ENCODE results near the gene TMEM164.

TMEM164 gene

DNA sequence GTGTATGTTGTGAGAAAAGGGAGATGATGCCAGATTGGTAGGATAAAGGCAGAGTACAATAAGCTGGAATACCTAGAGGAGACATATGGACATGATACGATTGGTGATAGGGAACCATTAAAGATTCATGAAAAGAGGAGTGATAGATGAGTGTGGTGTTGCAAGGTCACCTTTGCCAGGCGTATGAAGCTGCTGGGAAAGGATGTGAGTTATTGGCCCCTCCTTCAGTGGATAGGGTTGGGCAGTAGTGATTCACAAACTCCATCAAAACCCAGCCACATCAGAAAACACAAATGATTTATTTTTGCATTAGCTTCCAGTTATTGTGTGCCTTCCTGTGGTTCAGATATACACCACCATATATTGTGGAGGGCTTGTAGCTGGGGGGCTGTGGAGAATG lies 34.3 kb downstream of the TMEM164 start:
- no peak for DNase-seq (ENCODE audit: low read depth, low spot score)

DNA sequence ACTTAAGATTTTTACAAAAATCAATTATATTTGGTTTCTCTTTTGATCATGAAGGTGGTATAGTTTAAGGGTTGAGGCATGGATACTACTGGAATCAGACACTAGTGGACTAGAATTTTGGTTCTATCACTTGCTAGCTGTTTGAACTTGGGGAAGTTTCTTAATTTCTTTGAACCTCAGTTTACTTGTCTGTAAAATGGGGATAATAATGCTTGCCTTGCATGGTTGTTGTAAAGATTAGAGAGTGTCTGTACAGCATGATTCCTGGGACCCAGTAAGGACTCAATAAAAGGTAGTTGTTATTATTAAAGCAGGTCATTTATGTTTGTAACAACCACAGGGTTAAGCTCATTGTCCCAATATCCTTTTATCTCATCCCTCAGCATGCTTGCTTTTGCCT lies 36.0 kb downstream of the TMEM164 start:
- DNase-seq (ENCODE audit: low read depth, low spot score): no peak

DNA sequence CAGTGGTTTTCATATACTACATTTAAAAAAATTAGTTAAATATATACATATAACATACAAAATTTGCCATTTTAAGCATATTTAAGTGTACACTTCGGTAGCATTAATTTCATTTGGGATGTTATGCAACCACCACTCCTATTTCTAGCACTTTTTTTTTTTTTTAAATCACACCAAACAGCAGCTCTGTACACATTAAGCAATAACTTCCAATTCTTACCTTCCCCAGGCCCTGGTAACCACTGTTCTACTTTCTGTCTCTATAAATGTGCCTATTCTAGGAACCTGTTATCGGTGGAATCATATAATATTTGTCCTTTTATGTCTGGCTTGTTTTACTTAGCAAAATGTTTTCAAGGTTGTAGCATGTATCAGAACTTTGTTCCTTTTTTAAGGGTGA lies 39.1 kb downstream of the TMEM164 start:
- DNase-seq (ENCODE audit: low read depth, low spot score): no peak

- DNase-seq (ENCODE audit: low read depth, low spot score): no peak
Observed at GRCh38 chrX:110042496-110042895, 39.6 kb downstream of the TMEM164 start.

DNA sequence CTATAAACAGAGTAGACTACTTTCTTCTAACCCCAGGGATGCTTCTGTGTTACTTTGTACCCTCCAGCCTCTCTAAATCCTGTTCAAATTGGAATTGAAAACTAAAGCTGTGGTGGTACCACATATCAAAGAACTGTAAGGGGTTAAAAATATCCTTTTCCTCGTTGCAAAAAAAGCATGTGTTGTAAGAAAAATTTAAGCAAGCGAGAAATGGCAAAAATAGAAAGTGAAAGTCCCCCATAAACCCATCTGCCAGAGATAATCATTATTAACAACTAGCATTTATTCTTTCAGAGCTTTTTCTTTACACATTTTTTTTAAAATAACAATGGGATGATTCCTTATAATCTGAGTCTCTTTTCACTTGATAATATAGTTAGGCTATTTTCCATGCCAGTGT lies 40.6 kb downstream of the TMEM164 start:
- DNase-seq (ENCODE audit: low read depth, low spot score): no peak

GRCh38 chrX:110044346-110045249 lies 41.7 kb downstream of the TMEM164 start:
- DNase-seq (ENCODE audit: low read depth, low spot score): no peak

DNA sequence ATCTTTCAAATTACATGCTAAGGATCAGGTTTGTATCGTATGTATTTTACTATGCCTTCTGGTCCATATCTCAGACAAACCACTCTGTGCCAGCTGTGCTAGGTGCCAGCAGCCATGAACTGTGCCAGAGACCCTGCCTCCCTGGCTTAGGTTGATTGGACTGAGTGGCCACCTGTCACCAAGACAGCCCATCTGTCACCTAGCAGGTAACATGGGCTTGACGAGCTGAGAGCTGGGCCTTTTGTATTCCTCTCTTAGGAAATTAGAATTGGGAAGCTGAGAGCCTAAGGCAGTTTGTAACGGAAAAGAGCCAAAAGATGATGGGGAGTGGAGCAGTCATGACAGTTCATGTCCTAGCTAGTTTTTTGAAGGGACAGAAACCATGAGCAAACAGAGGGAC lies 42.5 kb downstream of the TMEM164 start:
- no peak for DNase-seq (ENCODE audit: low read depth, low spot score)

DNA sequence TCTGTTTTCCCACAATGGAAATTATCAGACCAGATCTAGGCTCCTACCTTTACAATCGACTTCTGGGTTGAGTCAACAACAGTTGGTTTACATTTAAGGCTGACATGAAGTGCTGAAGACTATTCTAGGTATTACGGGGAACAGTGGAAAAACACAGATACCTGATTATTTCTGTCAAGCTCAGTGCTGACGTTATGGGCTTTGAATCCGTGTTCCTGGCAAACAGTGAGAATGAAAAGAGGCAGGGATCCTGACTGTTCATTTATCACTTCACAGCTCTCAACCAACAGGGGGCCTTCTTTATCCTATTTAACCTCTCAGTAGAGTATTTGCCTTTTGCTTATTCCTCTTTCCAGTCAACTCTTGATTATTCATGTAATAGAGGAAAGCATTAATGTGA lies 43.1 kb downstream of the TMEM164 start:
- no peak for DNase-seq (ENCODE audit: low read depth, low spot score)

DNA sequence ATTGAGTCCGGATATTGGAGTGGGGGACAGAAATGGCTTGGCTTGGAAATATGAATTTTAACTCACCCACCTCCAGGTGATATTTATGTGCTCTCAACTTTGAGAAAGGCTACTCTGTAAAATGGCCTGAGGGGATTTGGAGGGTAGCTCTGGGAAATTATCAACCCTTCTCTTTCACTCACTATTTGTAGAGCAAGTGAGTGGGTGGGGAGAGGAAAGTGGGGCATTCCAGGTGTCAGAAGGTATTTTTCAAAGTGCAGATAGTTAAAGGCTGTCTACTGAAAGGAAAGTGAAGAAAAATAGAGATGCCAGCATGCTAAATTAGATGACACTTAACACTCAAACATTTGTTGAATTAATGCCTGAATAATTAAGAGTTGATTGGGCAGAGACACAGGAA lies 44.1 kb downstream of the TMEM164 start:
- no peak for DNase-seq (ENCODE audit: low read depth, low spot score)

GRCh38 chrX:110049096-110049495 lies 46.2 kb downstream of the TMEM164 start:
- no peak for DNase-seq (ENCODE audit: low read depth, low spot score)

DNA sequence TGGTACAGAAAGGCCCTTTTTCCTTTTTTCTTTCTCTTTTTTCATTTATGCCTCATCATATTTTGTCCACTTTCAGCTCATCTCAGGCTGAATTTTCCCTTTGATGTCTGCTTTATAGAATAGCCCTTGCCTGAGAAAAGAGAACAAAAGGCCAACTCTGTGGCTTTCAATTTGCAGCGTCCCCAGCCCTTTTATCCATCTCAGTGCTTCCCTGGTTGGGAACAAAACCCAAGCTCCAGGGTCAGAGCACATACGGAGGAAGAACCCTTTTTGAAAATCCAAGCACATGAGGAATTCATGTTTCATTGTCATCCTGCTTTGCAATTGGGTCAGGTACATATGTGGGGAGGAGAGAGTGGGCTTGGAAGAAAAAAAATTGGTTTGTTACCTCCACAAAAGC lies 47.5 kb downstream of the TMEM164 start:
- no peak for DNase-seq (ENCODE audit: low read depth, low spot score)

GRCh38 chrX:110050901-110051300 lies 48.0 kb downstream of the TMEM164 start:
- DNase-seq (ENCODE audit: low read depth, low spot score): no peak

DNA sequence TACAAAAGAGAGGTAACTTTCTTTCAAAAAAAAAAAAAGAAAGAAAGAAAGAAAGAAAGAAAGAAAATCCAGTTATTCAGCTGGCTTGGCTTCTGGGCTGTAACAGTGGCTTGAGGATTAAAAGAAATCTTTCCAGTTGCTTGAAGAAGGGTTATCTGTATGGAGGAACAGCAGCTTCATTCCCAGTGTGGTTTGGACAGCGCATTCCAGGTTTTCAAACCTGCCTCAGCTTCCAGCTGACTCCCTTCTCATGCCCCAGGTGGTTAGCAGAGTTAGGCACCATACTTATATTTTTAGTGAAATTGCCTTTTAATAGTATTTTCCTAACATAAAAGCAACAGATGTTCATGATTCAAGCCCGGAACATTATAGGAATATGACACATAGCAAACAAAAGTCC lies 48.6 kb downstream of the TMEM164 start:
- DNase-seq (ENCODE audit: low read depth, low spot score): no peak

DNA sequence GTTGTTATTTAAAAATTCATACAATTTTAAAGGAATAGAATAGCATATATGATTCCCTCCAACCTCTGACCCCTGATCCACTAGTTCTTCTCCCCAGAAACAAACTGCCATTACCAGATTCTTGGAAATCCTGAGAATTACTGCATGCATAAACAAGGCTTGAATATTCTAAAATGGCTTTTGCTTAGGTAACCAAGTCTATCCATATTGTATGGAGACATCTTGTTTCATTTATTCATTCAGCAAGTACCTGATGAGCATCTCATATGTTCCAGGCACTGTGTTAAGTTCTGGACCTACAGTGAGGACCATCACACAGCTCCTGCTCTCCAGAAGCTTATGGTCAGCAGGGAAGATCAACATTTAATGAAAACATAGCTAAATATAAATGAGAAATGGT lies 49.4 kb downstream of the TMEM164 start:
- DNase-seq (ENCODE audit: low read depth, low spot score): no peak

DNA sequence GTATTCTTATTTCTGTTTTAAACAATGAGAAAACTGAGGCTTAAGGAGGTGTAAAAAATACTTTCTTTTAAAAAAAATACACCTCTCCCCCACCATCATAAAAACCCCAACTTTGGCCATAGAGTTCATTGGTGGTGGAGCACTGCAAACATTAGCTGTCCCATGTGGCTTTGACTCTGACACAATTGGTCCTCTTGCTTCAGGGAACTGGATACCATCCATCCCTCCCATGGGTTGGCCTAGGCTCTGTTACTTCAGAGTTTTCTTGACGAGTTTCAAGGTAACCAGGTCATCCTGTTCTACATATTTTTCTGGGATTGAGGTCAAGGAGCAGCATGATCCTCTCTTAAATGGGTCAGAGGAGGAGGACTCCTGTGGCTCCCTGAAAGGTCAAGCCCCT lies 50.5 kb downstream of the TMEM164 start:
- DNase-seq (ENCODE audit: low read depth, low spot score): no peak

DNA sequence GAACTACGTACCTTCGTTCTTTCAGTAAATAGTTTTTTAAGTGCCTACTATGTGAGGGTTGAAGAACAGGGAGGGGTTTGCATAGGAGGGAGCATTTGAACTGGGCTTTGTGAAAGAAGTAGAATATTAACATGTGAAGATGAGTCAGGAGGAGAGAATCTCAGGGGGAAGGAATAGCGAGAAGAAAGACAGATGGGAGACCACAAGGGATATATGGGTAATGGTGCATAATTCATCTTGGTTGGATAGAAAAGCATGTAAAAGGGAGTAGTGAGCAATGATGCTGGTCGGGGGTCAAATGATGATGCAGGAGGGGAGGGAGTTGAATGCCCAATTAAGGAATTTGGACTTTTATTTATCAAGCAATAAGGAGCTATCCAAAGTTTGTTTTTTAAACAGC lies 52.7 kb downstream of the TMEM164 start:
- no peak for DNase-seq (ENCODE audit: low read depth, low spot score)

DNA sequence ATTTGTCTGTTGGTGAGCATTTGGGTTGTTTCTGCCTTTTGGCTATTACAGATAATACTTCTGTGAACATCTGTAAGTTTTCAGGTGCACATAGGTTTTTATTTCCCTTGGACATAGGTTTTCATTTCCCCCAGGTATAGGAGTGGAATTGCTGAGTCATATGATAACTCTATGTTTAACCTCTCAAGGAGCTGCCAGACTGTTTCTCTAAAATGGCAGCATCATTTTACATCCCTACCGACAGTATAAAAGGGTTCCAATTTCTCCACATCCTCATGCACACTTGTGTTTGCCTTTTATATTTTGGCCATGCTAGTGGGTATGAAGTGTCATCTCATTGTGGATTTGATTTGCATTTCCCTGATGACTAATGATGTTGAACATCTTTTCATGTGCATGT lies 53.5 kb downstream of the TMEM164 start:
- no peak for DNase-seq (ENCODE audit: low read depth, low spot score)

DNA sequence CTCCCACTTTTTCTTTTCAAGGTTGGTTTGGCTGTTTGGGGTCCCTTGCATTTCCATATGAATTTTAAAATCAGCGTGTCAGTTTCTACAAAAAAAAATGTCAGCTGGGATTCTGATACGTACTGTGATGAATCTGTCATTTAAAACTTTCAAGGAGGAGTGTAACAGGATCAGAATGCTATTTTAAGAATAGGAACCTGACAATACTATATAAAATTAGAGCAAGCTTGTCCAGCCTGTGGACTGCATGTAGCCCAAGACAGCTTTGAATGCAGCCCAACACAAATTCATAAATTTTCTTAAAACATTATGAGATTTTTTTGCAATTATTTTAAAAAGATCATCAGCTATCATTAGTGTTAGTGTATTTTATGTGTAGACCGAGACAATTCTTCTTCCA lies 56.5 kb downstream of the TMEM164 start:
- no peak for DNase-seq (ENCODE audit: low read depth, low spot score)

DNA sequence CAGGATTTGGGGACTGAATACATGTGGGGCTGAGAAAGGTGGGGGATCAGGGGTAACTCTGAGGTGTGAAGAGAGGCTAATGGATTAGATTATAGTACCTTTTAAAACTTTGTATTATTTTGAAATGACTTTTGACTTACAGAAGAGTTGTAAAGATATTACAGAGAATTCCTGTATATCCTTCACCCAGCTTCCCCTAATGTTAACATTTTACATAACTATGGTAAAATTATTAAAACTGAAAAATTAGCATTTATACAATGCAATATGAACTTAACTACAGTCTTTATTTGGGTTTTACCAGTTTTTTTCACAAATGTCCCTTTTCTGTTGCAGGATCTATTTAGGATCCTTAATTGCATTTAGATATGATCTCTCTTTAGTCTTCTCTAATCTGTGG lies 57.4 kb downstream of the TMEM164 start:
- no peak for DNase-seq (ENCODE audit: low read depth, low spot score)

DNA sequence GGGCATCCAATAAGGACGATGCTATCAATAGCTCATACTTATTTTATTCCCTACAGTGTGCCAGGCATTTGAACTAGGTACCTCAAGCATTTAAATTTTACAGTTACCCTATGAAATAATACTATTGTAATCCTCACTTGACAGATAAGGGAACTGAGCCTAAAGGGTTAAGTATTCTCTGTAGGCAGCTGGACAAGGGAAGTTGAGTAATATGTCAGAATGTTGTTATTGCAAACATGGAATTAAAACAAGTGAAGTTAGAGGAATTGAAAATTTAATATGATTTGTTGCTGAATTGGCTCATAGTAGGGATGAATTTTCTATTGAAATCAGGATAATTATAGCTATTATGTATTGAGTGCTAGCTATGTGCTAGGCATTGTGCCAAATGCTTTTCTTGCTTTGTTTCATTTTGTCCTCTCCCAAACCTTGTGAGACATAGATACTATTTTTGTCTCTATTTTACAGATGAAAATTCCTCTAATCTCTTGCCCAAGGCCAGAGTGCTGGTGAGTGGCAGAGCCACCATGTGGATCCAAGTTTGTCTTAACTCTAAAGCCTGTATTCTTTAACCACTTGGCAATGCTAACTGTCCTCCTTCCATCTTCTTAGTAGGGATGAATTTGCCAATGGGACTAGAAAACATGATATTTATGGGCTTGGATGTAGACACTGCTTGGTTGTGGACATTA lies 58.1 kb downstream of the TMEM164 start:
- no peak for DNase-seq (ENCODE audit: low read depth, low spot score)

DNA sequence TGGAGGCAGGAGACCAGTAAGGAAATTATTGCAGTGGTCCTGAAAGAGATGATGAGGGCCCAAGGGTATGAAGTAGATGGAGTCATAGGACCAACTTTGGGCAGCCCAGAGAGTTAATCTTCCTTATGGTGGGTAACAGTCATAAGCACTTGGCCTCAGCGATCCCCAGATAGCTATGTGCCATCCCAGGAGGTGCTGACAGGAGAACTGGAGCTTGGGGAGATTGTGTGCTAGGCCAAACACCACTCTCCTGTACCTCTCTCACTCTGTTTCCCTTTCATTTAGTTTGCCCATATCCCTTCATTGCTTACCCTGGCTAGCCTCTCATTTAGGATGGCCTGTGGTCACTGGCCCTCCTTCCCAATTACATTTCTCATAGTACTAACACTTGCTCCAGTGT lies 60.0 kb downstream of the TMEM164 start:
- no peak for DNase-seq (ENCODE audit: low read depth, low spot score)

DNA sequence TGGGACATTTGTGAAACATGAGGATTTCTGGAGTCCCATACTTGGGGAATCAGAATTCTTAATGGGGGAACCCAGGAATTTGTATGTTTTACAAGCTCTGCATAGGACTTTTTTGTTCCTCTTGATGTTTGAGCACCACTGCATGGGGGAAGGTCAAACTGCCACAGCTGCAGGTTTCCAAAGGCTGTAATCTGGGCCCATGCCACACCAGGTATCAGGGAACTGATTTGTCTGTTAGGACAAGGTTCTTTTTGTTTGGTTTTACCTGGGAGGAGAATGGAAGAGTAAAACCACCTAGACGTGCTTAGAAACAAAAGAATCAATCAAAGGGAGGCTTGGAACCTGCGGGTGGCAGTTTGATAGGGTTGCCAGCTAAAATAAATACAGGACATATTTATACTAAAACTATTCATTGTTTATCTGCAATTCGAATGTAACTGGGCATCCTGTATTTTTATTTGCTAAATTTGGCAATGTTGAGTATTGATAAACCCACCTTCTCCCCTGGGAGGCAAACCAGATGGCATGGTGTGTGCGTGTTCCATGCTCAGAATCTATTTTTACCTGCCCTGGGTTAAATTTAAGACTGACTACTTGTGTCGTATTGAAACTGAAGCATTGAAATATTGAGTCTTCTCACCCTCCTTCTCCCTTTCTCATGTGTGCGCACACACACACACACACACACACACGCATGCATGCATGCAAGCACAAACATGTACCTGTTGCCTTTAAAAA lies 63.7 kb downstream of the TMEM164 start:
- DNase-seq (ENCODE audit: low read depth, low spot score): no peak

DNA sequence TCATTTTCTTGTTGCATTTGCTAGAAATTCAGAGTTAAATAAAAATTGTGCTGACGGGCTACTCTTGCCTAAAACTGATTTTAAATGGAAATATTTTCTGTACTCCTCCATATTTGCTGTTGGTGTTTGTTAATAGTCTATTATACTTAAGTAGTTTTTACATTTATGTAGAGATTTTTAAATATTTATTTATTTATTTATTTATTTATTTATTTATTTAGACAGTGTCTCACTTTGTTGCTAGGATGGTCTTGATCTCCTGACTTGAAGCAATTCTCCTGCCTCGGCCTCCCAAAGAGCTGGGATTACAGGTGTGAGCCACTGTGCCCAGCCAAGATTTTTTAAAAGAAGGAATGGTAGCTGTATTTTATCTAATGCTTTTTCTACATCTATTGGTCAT lies 68.1 kb downstream of the TMEM164 start:
- no peak for DNase-seq (ENCODE audit: low read depth, low spot score)
